Transverse colon (tissue), 3 donors: ENCODE data around the gene HOXB1.

ENCODE experiments used
- CTCF ChIP-seq, 5 experiments: fragments of 200-600 bp in 3 of 5; fragments of 450-650 bp in 2 of 5; sonication (generic) in 3 of 5; IDR thresholded peaks; 1 replicate in 2 of 5; 2 replicates in 3 of 5; pipeline ENCODE4 v1.5.1; 2016 to 2017; ENCODE audit warnings: antibody characterized with exemption in 5 of 5, inconsistent platforms in 3 of 5, mild to moderate bottlenecking in 2 of 5, moderate library complexity in 1 of 5
- EP300 ChIP-seq: sonication (generic); formaldehyde crosslinking; IDR thresholded peaks from one replicate; pipeline ENCODE4 v1.6.1; 2017; ENCODE audit warnings: antibody characterized with exemption, low read depth
- POLR2A ChIP-seq: fragments of 450-650 bp; IDR thresholded peaks from one replicate; pipeline ENCODE4 v1.6.1; 2016; ENCODE audit warnings: antibody characterized with exemption, mild to moderate bottlenecking, moderate library complexity

GRCh38 chr17:48551596-48552465 is 21.0 kb upstream of the HOXB1 start:
- TF ChIP-seq POLR2A (no peak), CTCF (IDR thresholded peaks at IDR 0.05) (no peak), EP300 (no peak)
